ENCODE results near the gene RUFY3.

DNA sequence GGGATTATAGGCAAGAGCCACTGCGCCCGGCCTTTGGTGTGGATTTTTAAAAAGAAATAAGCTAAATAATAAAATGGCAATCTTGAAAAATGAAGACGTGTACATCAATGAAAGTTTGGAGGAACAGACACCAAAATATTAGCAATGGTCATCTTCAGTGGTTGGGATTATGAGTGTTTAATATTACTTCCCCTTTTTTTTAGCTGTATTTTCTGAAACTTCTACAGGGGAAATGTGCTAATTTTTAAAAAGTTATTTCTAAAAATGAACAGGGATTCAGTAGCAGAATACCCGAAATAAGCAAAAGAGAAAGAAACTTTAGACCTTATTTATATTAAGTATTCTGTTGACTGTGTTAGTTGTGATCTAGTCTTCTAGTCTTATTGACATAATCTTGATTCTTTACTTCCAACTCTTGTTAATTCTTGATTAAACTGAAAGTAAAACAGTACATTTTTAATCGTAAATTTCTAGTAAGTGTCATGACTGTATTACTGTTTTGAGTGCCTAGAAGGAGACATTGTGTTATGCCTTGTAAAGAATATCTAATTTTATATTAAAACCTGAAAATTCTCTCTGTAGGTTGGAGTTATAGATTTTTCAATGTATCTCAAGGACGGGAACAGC lies 51.3 kb downstream of the RUFY3 start:
- TF ChIP-seq, protein P1, sequence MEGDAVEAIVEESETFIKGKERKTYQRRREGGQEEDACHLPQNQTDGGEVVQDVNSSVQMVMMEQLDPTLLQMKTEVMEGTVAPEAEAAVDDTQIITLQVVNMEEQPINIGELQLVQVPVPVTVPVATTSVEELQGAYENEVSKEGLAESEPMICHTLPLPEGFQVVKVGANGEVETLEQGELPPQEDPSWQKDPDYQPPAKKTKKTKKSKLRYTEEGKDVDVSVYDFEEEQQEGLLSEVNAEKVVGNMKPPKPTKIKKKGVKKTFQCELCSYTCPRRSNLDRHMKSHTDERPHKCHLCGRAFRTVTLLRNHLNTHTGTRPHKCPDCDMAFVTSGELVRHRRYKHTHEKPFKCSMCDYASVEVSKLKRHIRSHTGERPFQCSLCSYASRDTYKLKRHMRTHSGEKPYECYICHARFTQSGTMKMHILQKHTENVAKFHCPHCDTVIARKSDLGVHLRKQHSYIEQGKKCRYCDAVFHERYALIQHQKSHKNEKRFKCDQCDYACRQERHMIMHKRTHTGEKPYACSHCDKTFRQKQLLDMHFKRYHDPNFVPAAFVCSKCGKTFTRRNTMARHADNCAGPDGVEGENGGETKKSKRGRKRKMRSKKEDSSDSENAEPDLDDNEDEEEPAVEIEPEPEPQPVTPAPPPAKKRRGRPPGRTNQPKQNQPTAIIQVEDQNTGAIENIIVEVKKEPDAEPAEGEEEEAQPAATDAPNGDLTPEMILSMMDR (IDR thresholded peaks at IDR 0.05) = no peak
- TF ChIP-seq POLR2A (IDR thresholded peaks at IDR 0.05) = no peak
